Measurements from ENCODE around the gene SPZ1. TPM values are rescaled to one million over a fixed set of nuclear protein-coding genes. Genes with fewer than 3 reads are reported as not detected.
"Not testable (repeated sequence)": the region's sequence is repeated elsewhere in the genome, so short reads cannot be mapped to it uniquely, and the experiment has no call there.

The SPZ1 gene
- polyA plus RNA-seq, 6 donors from 2014 or later = not detected

DNA sequence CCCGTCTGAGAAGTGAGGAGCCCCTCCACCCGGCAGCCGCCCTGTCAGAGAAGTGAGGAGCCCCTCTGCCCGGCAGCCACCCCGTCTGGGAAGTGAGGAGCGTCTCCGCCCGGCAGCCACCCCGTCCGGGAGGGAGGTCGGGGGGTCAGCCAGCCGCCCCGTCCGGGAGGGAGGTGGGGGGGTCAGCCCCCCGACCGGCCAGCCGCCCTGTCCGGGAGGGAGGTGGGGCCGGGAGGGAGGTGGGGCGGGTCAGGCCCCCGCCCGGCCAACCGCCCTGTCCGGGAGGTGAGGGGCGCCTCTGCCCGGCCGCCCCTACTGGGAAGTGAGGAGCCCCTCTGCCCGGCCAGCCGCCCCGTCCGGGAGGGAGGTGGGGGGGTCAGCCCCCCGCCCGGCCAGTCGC, 18.5 kb upstream of the SPZ1 start:
- not testable (repeated sequence) for DNase-seq; H3K36me3 Mint-ChIP-seq; H3K4me1 Mint-ChIP-seq; H3K27me3 Mint-ChIP-seq; ATAC-seq (ENCODE audit: low read depth in 2 of 2); H3K9me3 Mint-ChIP-seq; H3K27ac Mint-ChIP-seq; H3K4me3 Mint-ChIP-seq

DNA sequence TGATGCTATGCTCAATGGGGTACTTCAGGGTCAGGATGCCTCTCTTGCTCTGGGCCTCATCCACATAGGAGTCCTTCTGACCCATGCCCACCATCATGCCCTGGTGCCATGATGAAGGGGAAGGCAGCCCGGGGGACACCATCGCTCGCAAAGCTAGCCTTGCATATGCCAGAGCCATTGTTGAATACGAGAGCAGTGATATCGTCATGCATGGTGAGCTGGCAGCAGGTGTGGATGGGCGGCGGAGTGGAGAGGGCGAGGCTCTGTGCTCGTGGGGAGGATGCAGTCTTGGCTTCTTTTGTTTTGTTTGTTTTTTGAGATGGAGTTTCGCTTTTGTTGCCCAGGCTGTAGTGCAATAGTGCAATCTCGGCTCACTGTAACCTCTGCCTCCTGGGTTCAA, 17.2 kb upstream of the SPZ1 start:
- Mint-ChIP-seq H3K27me3 (peaks cover 0 to 5% (median 0%) of the 10 kb centered on the region in 3 donors), H3K9me3 (no peaks in the 10 kb centered on the region), H3K27ac (peak overlapping the region in 1 of 6 donors; percentile 52), H3K36me3 (no peaks in the 10 kb centered on the region), H3K4me1 (peaks cover 0 to 3% (median 0%) of the 10 kb centered on the region in 3 donors), H3K4me3 (no peak overlapping the region)
- ATAC-seq (ENCODE audit: low read depth in 2 of 2) = no peak
- no peak for DNase-seq

DNA sequence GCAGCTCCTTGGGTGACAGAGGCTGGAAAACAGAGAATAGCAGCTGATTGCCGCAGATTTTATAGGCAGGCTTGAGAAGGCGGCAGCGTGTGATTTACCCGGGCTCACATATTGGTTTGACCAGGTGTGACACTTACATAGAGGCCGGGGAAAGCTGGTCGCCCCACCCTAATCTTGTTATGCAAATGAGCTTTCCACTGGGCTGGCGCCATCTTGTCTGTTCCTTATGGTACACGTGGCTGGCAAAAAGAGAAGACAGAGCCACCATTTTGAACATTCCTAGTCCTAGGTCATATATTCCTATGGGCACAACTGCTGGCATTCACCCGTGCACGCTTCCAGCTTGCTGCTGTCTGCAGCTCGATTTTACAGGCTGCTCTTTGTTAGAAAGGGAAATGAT, 11.3 kb upstream of the SPZ1 start:
- ATAC-seq (ENCODE audit: low read depth in 2 of 2) = no peak
- DNase-seq = no peak
- H3K4me3 Mint-ChIP-seq = no peak overlapping the region
- H3K27ac Mint-ChIP-seq = no peak overlapping the region
- H3K9me3 Mint-ChIP-seq = peaks cover 0 to 7% (median 0%) of the 10 kb centered on the region in 7 donors
- H3K27me3 Mint-ChIP-seq = peaks cover 0 to 5% (median 0%) of the 10 kb centered on the region in 3 donors
- no peaks in the 10 kb centered on the region for H3K4me1 Mint-ChIP-seq
- no peaks in the 10 kb centered on the region for H3K36me3 Mint-ChIP-seq

DNA sequence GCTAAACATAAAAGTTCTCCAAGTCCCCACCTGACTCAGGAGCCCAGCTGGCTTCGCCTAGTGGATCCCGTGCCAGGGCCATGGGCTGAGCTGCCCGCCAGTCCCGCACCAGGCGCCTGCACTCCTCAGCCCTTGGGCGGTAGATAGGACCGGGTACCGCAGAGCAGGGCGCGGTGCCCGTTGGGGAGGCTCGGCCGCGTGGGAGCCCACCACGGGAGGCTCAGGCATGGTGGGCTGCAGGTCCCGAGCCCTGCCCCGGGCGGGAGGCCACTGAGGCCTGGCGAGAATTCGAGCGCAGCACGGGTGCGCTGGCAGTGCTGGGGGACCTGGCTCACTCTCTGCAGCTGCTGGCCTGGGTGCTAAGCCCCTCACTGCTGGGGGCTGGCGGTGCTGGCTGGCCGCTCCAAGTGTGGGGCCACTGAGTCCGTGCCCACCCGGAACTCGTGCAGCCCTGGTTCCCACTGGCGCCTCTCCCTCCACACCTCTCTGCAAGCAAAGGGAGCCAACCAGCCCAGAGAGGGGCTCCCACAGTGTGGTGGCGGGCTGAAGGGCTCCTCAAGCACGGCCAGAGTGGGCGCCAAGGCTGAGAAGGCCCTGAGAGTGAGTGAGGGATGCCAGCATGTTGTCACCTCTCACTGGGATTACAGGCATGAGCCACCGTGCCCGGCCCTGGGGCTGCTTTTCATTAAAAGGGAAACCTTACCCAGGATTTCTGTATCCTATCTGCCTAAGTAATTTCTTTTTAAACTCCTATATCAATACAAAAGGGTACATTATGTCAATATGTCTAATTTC, 9.7 kb upstream of the SPZ1 start:
- H3K9me3 Mint-ChIP-seq = peaks cover 0 to 9% (median 1%) of the 10 kb centered on the region in 7 donors
- no peaks in the 10 kb centered on the region for H3K4me1 Mint-ChIP-seq
- H3K4me3 Mint-ChIP-seq = no peak overlapping the region
- H3K36me3 Mint-ChIP-seq = no peaks in the 10 kb centered on the region
- H3K27me3 Mint-ChIP-seq = peaks cover under 1 to 8% (median 2%) of the 10 kb centered on the region in 3 donors
- H3K27ac Mint-ChIP-seq = no peak overlapping the region
- DNase-seq = no peak
- no peak for ATAC-seq (ENCODE audit: low read depth in 2 of 2)

DNA sequence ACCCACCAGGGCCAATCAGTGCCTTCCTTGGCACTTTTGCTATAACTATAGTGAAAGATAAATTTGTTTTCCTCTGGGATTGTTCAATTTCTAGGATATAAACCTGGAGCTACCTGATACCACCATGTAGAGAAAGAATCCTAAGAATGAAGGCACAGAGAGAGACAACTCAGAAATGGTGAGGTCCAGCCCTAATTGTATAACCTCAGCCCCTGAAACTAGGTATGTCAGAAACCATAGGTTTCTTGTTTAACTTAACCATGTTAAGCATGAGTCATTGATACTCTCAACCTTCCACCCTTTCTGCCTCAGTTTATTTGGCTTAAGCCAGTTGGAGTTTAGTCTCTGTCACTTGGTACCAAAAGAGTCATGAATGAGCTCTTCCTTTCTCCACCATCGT, 4.6 kb upstream of the SPZ1 start:
- ATAC-seq (ENCODE audit: low read depth in 2 of 2) (no peak), DNase-seq (no peak)
- H3K27me3 Mint-ChIP-seq = peaks cover 9 to 19% (median 14%) of the 10 kb centered on the region in 3 donors
- H3K27ac Mint-ChIP-seq = no peak overlapping the region
- H3K9me3 Mint-ChIP-seq = peaks cover 0 to 5% (median 2%) of the 10 kb centered on the region in 7 donors
- no peak overlapping the region for H3K4me3 Mint-ChIP-seq
- no peaks in the 10 kb centered on the region for H3K36me3 Mint-ChIP-seq
- H3K4me1 Mint-ChIP-seq = no peaks in the 10 kb centered on the region

DNA sequence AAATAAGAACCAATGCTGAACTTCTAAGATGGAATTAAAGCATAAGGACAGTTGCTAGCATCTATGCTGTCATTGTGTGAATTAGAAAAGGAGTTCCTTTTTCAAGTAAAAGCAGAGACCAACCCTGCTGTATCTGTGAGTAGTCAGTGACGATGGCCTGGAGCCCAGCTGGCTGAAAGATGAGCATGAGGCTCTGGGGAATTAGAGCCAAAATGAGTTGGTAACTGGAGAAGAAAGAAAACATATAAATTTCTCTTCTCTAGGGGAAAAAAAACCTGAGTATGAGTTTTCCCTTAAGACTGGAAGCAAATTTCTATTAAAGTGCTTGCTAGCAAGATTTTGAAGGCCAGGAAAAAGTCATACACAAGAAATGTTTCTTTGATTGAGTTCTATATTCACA, 1.6 kb upstream of the SPZ1 start:
- Mint-ChIP-seq H3K36me3 (no peaks in the 10 kb centered on the region), H3K9me3 (peaks cover 0 to 5% (median 2%) of the 10 kb centered on the region in 7 donors), H3K27ac (no peak overlapping the region), H3K4me1 (no peaks in the 10 kb centered on the region), H3K27me3 (peaks cover 15 to 32% (median 15%) of the 10 kb centered on the region in 3 donors), H3K4me3 (no peak overlapping the region)
- no peak for DNase-seq
- no peak for ATAC-seq (ENCODE audit: low read depth in 2 of 2)

DNA sequence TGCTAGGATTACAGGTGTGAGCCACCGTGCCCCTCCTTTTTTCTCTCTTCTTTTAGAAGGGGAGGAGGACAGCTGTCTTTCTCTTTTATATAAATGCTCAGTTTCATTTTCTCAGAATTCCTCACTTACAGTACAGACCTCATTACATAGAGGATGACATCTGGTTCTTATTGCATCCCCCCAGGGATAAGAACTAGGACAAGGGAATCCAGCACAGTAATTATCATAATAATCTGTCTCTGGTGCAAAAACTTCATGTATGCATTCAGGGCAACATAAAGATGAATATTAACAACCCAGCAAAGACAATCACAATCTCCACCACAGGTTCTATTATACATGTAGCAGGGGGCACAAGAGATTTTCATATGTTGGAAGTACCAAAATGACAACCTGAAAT, 5.1 kb downstream of the SPZ1 start:
- H3K4me3 Mint-ChIP-seq = no peak overlapping the region
- H3K9me3 Mint-ChIP-seq = peaks cover 0 to 1% (median 0%) of the 10 kb centered on the region in 7 donors
- H3K27me3 Mint-ChIP-seq = peaks cover 5 to 16% (median 9%) of the 10 kb centered on the region in 3 donors
- H3K36me3 Mint-ChIP-seq = no peaks in the 10 kb centered on the region
- DNase-seq (no peak), ATAC-seq (ENCODE audit: low read depth in 2 of 2) (no peak)
- H3K27ac Mint-ChIP-seq = peak overlapping the region in 3 of 6 donors; percentile 6 to 68 (median 24)
- H3K4me1 Mint-ChIP-seq = no peaks in the 10 kb centered on the region

DNA sequence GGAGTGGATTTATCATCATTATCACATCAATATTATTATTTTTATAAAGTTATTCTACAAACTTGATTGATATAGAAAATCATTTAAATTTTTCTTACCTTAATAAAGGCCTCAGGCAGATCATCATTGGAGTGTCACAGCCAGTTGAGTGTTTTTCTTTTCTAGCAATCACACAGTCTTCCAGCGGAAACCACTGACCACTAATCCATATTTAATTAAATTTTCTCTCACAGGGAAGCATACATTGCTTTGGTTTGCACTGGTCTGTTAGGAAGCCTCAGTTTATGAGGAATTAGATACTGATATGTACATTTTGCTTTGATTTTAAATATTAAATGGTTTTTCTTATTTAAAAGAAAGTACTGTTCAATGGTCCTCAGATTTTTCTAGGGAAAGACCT, 6.7 kb downstream of the SPZ1 start:
- no peaks in the 10 kb centered on the region for H3K4me1 Mint-ChIP-seq

DNA sequence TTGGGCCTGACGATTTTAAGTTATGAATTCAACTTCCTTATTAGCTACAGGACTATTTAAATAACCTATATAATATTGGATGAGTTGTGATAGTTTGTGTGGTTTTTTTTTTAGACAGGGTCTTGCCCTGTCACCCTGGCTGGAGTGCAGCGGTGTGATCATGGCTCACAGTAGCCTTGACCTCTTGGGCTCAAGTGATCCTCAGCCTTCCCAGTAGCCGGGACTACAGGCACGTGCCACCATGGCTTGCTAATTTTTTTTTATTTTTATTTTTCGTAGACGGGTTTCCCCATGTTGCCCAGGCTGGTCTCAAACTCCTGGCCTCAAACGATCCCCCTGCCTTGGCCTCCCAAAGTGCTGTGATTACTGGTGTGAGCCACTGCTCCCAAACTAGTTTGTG, 17.6 kb downstream of the SPZ1 start:
- Mint-ChIP-seq H3K27ac (peak overlapping the region in 1 of 6 donors; percentile 56), H3K9me3 (peaks cover 0 to 2% (median 0%) of the 10 kb centered on the region in 7 donors), H3K4me1 (no peaks in the 10 kb centered on the region), H3K27me3 (peaks cover 11 to 40% (median 25%) of the 10 kb centered on the region in 3 donors), H3K36me3 (no peaks in the 10 kb centered on the region), H3K4me3 (no peak overlapping the region)
- ATAC-seq (ENCODE audit: low read depth in 2 of 2) (no peak), DNase-seq (no peak)

More for the DNA sequence above, 6.7 kb downstream of the SPZ1 start:
- Mint-ChIP-seq H3K9me3 (peaks cover 0 to under 1% (median 0%) of the 10 kb centered on the region in 7 donors), H3K27ac (no peak overlapping the region), H3K4me3 (no peak overlapping the region), H3K27me3 (peaks cover 2 to 7% (median 4%) of the 10 kb centered on the region in 3 donors), H3K36me3 (peaks cover 0 to under 1% of the 10 kb centered on the region in 2 donors)
- no peak for ATAC-seq (ENCODE audit: low read depth in 2 of 2)
- DNase-seq = no peak

DNA sequence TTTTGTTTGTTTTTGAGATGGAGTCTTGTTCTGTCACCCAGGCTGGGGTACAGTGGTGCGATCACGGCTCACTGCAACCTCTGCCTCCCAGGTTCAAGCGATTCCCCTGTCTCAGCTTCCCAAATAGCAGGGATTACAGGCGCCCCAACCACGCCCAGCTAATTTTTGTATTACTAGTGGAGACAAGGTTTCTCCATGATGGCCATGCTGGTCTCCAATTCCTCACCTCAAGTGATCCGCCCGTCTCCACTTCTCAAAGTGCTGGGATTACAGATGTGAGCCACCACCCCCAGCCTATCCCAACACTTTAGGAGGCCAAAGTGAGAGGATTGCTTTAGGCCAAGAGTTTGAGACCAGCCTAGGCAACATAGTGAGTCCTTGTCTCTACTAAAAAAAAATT, 19.3 kb downstream of the SPZ1 start:
- DNase-seq = no peak
- Mint-ChIP-seq H3K27ac (no peak overlapping the region), H3K36me3 (no peaks in the 10 kb centered on the region), H3K4me3 (no peak overlapping the region), H3K9me3 (peaks cover 0 to 2% (median 0%) of the 10 kb centered on the region in 7 donors), H3K27me3 (peaks cover 6 to 39% (median 25%) of the 10 kb centered on the region in 3 donors), H3K4me1 (no peaks in the 10 kb centered on the region)
- ATAC-seq (ENCODE audit: low read depth in 2 of 2) = no peak

DNA sequence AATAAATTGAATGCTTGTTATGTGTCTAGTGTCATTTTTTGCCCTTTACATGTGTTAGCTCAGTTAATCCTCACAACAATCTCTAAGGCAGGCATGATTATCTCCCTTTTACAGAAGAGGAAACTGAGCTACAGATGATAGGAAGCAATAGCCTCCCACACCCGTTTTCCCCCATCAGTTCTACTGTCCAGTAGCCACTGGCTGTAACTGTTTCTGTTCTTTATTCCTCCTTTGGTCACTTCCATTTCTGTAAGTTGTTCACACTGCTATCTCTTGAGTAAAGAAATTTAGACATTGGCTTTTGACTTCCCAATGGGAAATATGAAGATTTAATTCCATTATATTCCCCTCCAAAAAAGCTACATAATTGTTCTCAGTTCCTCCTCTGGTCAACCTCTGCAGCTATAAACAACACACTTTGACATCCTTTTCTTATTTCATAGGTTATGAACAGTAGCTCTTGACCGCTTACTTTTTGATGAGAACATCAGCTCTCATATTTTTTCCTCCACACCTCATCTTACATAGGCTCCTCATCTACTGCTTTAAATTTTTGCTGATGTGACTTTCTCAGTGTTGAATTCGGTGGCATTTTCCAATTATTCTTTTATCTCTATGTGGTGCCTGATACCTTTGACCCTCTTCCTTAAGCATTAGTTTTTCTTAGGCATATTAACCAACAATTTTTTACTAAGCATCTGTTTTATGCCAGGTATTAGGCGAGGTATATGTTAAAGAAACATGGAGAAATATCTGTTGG, 21.4 kb downstream of the SPZ1 start:
- Mint-ChIP-seq H3K27ac (no peak overlapping the region), H3K27me3 (peaks cover 6 to 26% (median 19%) of the 10 kb centered on the region in 3 donors), H3K4me3 (no peak overlapping the region), H3K9me3 (no peaks in the 10 kb centered on the region), H3K4me1 (no peaks in the 10 kb centered on the region), H3K36me3 (no peaks in the 10 kb centered on the region)
- no peak for DNase-seq
- no peak for ATAC-seq (ENCODE audit: low read depth in 2 of 2)

DNA sequence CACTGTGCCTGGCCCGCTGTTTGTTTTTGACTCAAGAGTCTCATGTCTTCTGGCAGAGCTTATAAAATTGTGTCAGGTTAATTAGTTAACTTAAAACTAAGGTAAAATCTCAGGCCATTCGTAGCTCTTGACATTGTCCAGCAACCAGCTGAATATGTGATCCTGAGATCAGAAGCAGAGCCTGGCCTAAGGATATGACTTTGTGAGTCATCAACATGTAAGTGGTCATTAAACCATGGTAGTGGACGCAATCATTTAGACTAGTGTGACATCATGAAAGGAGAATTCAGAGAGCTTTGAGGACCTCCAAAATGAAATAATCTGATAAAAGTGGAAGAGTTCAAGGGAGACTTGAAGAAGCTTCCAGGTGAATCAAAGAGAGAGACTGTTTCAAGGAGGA, 23.3 kb downstream of the SPZ1 start:
- Mint-ChIP-seq H3K4me1 (no peaks in the 10 kb centered on the region), H3K4me3 (no peak overlapping the region), H3K36me3 (no peaks in the 10 kb centered on the region), H3K27ac (no peak overlapping the region), H3K27me3 (peaks cover 6 to 19% (median 18%) of the 10 kb centered on the region in 3 donors), H3K9me3 (no peaks in the 10 kb centered on the region)
- DNase-seq (no peak), ATAC-seq (ENCODE audit: low read depth in 2 of 2) (no peak)

DNA sequence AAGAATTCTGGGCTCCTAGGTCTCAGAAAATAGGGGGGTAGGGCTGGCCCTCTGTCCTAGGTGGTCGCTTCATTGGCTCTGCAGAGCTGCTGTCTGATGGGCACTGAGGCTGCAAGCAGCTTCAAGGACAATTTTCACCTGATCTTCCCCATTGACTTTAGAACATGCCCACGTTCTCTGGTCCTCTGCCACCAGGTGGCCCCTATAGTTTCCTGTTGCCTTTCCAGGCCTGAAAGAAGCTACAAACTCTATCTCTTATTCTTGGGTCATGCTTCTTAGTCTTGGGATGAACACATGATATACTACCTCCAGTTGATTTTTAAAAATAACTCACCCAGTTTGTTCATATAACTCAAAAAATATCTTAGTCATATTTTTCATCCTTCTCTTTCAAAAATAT, 26.3 kb downstream of the SPZ1 start:
- no peak overlapping the region for H3K27ac Mint-ChIP-seq
- ATAC-seq (ENCODE audit: low read depth in 2 of 2) (peak; percentile 46 to 51), DNase-seq (peak; percentile 3)
- H3K4me1 Mint-ChIP-seq = no peaks in the 10 kb centered on the region
- peaks cover 6 to 13% (median 10%) of the 10 kb centered on the region in 3 donors for H3K27me3 Mint-ChIP-seq
- no peaks in the 10 kb centered on the region for H3K36me3 Mint-ChIP-seq
- no peaks in the 10 kb centered on the region for H3K9me3 Mint-ChIP-seq
- no peak overlapping the region for H3K4me3 Mint-ChIP-seq

DNA sequence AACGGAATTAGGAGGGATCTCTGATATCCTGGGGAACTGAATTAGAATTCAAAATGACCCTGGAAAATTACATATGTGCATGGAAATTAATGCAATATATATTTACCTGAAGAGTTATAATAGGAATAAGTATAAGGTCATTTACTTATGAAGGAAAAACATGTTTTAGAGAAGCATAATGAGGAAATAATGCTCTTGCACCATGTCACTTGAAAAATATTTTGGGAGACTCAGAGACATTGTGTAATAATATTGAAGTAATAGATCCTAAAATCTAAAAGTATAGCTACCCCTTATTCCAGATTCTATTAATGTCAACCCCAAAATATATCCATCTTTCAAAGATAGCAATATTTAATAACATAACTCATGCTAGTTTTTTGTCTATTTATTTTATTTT, 28.4 kb downstream of the SPZ1 start:
- no peak for ATAC-seq (ENCODE audit: low read depth in 2 of 2)
- Mint-ChIP-seq H3K27ac (no peak overlapping the region), H3K36me3 (no peaks in the 10 kb centered on the region), H3K9me3 (peaks cover 0 to 2% (median 0%) of the 10 kb centered on the region in 7 donors), H3K4me3 (no peak overlapping the region), H3K27me3 (no peaks in the 10 kb centered on the region), H3K4me1 (no peaks in the 10 kb centered on the region)
- no peak for DNase-seq

All from naive B cell (primary cell).